PC-9 (cell line): Measurements from ENCODE around the gene POLDIP2. TPM values are rescaled to one million over a fixed set of nuclear protein-coding genes. Genes with fewer than 3 reads are reported as not detected.

ENCODE experiments used
- BruUV-seq: library from RNA; stranded (reverse); fragments of 400-500 nt; replicated peaks from 2 replicates; lab custom pipeline; 2021; lab: Mats Ljungman, UMichigan
- CTCF ChIA-PET: fragments of 300-600 bp; sonication (Branson Sonifier 250); formaldehyde crosslinking; loops from one replicate; lab custom pipeline; 2022; ENCODE audit warnings: antibody characterized with exemption; lab: Charles Lee
- POLR2A ChIA-PET: fragments of 300-600 bp; sonication (Branson Sonifier 250); formaldehyde crosslinking; loops from one replicate; lab custom pipeline; 2022; ENCODE audit warnings: antibody characterized with exemption; ENCODE audit not compliant: unreplicated experiment; lab: Charles Lee
- DNase-seq, 2 experiments: peaks; one replicate each; pipeline versions ENCODE4 v3.0.0 to v3.0.0-alpha.2; 2015 to 2022; ENCODE audit warnings: mixed read lengths in 1 of 2
- H2AFZ ChIP-seq: fragments of 200-600 bp; sonication (generic); 2 replicates; pipeline ENCODE4 v1.8.1; 2017; ENCODE audit warnings: antibody characterized with exemption
- H3F3A ChIP-seq: fragments of 200-600 bp; sonication (generic); 2 replicates; pipeline ENCODE4 v1.8.1; 2017; ENCODE audit warnings: antibody characterized with exemption, mild to moderate bottlenecking, low read depth; ENCODE audit not compliant: insufficient read depth
- H3K27ac ChIP-seq: fragments of 200-600 bp; sonication (generic); 2 replicates; pipeline ENCODE4 v1.6.1; 2016; ENCODE audit warnings: mixed run types
- H3K27me3 ChIP-seq: fragments of 200-600 bp; sonication (generic); 2 replicates; pipeline ENCODE4 v1.6.1; 2016; ENCODE audit warnings: low read depth, mixed run types; ENCODE audit not compliant: insufficient read depth
- H3K36me3 ChIP-seq: fragments of 200-600 bp; sonication (generic); 2 replicates; pipeline ENCODE4 v1.6.1; 2016; ENCODE audit warnings: low read depth, mixed run types
- H3K4me1 ChIP-seq: fragments of 200-600 bp; sonication (generic); replicated peaks from 2 replicates; pipeline ENCODE4 v1.6.1; 2016; ENCODE audit warnings: mixed run types; ENCODE audit not compliant: insufficient read depth
- H3K4me2 ChIP-seq: fragments of 200-600 bp; sonication (generic); 2 replicates; pipeline ENCODE4 v1.6.1; 2017; ENCODE audit warnings: mixed run types
- H3K4me3 ChIP-seq: fragments of 200-600 bp; sonication (generic); 2 replicates; pipeline ENCODE4 v1.6.1; 2016; ENCODE audit warnings: mixed run types
- H3K79me2 ChIP-seq: fragments of 200-600 bp; sonication (generic); 2 replicates; pipeline ENCODE4 v1.6.1; 2017; ENCODE audit warnings: low read depth, mixed run types
- H3K9me2 ChIP-seq: fragments of 200-600 bp; sonication (generic); 2 replicates; pipeline ENCODE4 v1.8.1; 2017; ENCODE audit warnings: mild to moderate bottlenecking; ENCODE audit not compliant: insufficient read depth
- H3K9me3 ChIP-seq: fragments of 200-600 bp; sonication (generic); 2 replicates; pipeline ENCODE4 v1.8.1; 2016; ENCODE audit warnings: low read depth; ENCODE audit not compliant: insufficient read depth
- H4K20me1 ChIP-seq: fragments of 200-600 bp; sonication (generic); 2 replicates; pipeline ENCODE4 v1.8.1; 2017; ENCODE audit not compliant: insufficient read depth
- EZH2 ChIP-seq: fragments of 200-600 bp; sonication (generic); IDR thresholded peaks from 2 replicates; pipeline ENCODE4 v1.8.0; 2017; ENCODE audit warnings: antibody characterized with exemption, low read depth
- intact Hi-C: fragments of 100-400 bp; cut with micrococcal nuclease; formaldehyde crosslinking; loops from one replicate; pipeline ENCODE4 v1.10.0; 2022; ENCODE audit not compliant: unreplicated experiment
- total RNA-seq: library from RNA; stranded (reverse); gene quantifications from 2 replicates; pipeline ENCODE4 v1.2.3, GENCODE V29; 2021
- TF ChIP-seq, protein P1 (sequence below): fragments of 200-600 bp; sonication (generic); conservative IDR thresholded peaks from 2 replicates; pipeline ENCODE4 v1.6.1; 2017; ENCODE audit warnings: mixed run types, antibody characterized with exemption, mild to moderate bottlenecking, moderate library complexity

Gene POLDIP2
- total RNA-seq, 1 experiment from 2014 or later, result 98.2 TPM

GRCh38 chr17:28391401-28391800 is 34.1 kb upstream of the POLDIP2 start:
- BruUV-seq, result no TSS peak
- Histone ChIP-seq H2AFZ (no peak overlapping the region), H3K9me2 (no peaks in the 10 kb centered on the region), H3K4me2 (no peak overlapping the region), H3K79me2 (0 out of 2 replicates have a peak, but pooled peaks cover under 1% of the 10 kb centered on the region), H3K4me3 (no peak overlapping the region), H3K27ac (no peak overlapping the region), H3F3A (0 out of 2 replicates have a peak, but pooled peaks cover 1% of the 10 kb centered on the region), H3K9me3 (no peaks in the 10 kb centered on the region), H3K27me3 (no peaks in the 10 kb centered on the region), H3K36me3 (peaks cover 19% of the 10 kb centered on the region; the same call in 1 of the 2 replicates), H3K4me1 (0 out of 2 replicates have a peak, but pooled peaks cover under 1% of the 10 kb centered on the region), H4K20me1 (no peaks in the 10 kb centered on the region; the same call in 1 of the 2 replicates)
- no peak for DNase-seq
- TF ChIP-seq, protein P1, sequence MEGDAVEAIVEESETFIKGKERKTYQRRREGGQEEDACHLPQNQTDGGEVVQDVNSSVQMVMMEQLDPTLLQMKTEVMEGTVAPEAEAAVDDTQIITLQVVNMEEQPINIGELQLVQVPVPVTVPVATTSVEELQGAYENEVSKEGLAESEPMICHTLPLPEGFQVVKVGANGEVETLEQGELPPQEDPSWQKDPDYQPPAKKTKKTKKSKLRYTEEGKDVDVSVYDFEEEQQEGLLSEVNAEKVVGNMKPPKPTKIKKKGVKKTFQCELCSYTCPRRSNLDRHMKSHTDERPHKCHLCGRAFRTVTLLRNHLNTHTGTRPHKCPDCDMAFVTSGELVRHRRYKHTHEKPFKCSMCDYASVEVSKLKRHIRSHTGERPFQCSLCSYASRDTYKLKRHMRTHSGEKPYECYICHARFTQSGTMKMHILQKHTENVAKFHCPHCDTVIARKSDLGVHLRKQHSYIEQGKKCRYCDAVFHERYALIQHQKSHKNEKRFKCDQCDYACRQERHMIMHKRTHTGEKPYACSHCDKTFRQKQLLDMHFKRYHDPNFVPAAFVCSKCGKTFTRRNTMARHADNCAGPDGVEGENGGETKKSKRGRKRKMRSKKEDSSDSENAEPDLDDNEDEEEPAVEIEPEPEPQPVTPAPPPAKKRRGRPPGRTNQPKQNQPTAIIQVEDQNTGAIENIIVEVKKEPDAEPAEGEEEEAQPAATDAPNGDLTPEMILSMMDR, result no peak
- TF ChIP-seq EZH2, result no peak
- ChIA-PET POLR2A (no interaction called here), CTCF (no interaction called here)
- intact Hi-C loops, result no loop called here

DNA sequence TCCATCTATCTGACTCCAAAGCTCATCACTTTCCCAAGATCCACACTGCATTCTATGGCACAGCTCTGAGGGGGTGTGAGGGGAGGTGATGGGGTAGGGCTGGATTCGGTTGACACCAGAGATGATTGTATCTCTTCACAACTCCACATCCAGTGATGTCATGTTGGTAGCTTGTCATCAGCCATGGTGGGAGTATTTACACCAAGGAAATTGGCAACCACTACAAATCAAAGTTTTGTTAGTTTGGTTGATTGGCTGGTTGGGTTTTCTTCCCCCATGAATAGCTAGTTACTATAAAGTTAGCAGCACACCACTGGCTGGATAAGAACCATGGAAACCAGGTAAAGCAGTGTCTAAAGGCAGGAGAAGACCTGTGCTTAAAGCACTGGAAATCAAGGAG is 33.7 kb upstream of the POLDIP2 start:
- BruUV-seq, result no TSS peak
- DNase-seq, result no peak
- Histone ChIP-seq H3K4me1 (peaks cover 5% of the 10 kb centered on the region), H3K79me2 (peaks cover 4% of the 10 kb centered on the region; the same call in 1 of the 2 replicates), H2AFZ (no peak overlapping the region), H3K36me3 (peaks cover 19% of the 10 kb centered on the region; the same call in 1 of the 2 replicates), H3K4me2 (no peak overlapping the region), H4K20me1 (no peaks in the 10 kb centered on the region; the same call in 1 of the 2 replicates), H3K9me2 (no peaks in the 10 kb centered on the region), H3K4me3 (no peak overlapping the region), H3F3A (peaks cover 5% of the 10 kb centered on the region; the same call in 1 of the 2 replicates), H3K9me3 (no peaks in the 10 kb centered on the region), H3K27ac (no peak overlapping the region), H3K27me3 (no peaks in the 10 kb centered on the region)
- CTCF ChIA-PET, result no interaction called here
- intact Hi-C loops, result no loop called here
- TF ChIP-seq, protein P1, result no peak
- TF ChIP-seq EZH2, result no peak
- POLR2A ChIA-PET, result interaction anchor here (0.6 kb wide), 1 partner anchor 35 kb away, joined by 4 read pairs; no protein-coding TSS in a partner anchor

DNA sequence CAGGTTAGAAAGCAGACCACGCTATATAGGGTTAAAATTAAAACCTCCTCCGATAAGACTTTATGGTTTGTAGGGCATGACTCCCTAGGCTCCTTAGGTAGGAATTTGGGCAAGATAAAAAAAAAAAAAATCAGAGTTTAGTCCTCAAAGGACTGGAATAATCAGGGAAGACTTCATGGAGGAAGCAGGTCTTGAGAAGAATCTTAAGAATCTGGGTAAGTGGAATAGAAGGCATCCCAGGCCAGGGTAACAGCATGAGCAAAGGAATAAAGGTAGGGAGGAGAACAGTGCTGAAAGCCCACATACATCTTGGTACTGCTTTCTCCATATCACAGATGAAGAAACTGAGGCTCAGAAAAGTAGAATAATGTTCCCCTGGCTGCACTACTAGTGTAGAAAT is 33.2 kb upstream of the POLDIP2 start:
- peaks cover 9% of the 10 kb centered on the region for H3K4me1 ChIP-seq
- H3K36me3 ChIP-seq, result peaks cover 19% of the 10 kb centered on the region; the same call in 1 of the 2 replicates
- H3K27me3 ChIP-seq, result no peaks in the 10 kb centered on the region
- no peak overlapping the region for H3K4me3 ChIP-seq
- ChIA-PET CTCF (no interaction called here), POLR2A (interaction anchor here (0.6 kb wide), 1 partner anchor 34 kb away, joined by 4 read pairs; no protein-coding TSS in a partner anchor)
- TF ChIP-seq EZH2, result no peak
- TF ChIP-seq, protein P1, result no peak
- no peaks in the 10 kb centered on the region; the same call in 1 of the 2 replicates for H4K20me1 ChIP-seq
- no TSS peak for BruUV-seq
- no peaks in the 10 kb centered on the region for H3K9me3 ChIP-seq
- no peak for DNase-seq
- no peak overlapping the region for H3K4me2 ChIP-seq
- no peak overlapping the region for H3K27ac ChIP-seq
- H2AFZ ChIP-seq, result no peak overlapping the region
- H3F3A ChIP-seq, result peaks cover 10% of the 10 kb centered on the region; the same call in 1 of the 2 replicates
- H3K9me2 ChIP-seq, result no peaks in the 10 kb centered on the region
- intact Hi-C loops, result no loop called here
- peaks cover 9% of the 10 kb centered on the region; the same call in 1 of the 2 replicates for H3K79me2 ChIP-seq
